CD4-positive, alpha-beta T cell treated with Interleukin-15 for 1 hour (primary cell): ENCODE measurements around the gene CIT.

Experiments
- DNase-seq: peaks from one replicate; pipeline ENCODE4 v3.0.0-alpha.2; 2020

CIT gene

GRCh38 chr12:119803381-119803791 is 73.7 kb downstream of the CIT start:
- DNase-seq = no peak

DNA sequence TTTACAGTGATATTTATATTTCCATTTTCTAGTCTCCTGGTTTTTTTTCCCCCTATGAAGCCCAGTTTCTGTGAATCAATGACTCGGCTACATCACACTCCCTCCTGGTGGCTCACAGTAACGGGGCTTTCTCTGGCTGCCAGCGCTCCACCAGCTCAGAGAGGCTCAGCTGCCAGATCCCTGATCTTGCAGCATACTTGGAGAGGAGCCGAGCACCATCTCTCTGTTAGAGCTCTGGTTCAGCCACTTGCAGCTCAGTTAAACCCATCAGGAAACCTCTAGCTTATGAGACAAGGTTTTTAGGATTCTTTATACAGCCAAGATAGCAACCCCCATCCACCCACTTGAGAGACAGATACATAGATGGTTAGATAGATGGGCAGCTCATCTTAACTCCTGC is 74.6 kb downstream of the CIT start:
- DNase-seq = no peak

DNA sequence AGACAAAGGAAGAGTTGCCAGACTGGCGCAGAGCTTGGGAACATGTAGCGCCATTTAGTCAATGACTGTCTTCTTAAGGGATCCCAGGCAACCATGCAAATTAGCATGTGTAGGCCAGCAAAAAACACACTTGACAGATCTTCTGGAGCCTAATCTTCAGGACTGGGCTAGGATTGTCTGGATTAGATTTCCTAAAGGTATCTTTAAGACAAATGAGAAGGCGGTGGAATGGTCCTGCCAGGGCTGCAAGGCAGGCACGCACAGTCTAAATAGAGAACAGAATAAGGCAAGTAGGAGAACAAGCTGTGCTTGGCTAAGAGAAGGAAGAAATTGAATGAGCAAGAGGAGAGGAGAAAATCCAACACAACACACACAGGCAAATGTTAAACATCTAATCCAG is 80.0 kb downstream of the CIT start:
- DNase-seq = no peak

DNA sequence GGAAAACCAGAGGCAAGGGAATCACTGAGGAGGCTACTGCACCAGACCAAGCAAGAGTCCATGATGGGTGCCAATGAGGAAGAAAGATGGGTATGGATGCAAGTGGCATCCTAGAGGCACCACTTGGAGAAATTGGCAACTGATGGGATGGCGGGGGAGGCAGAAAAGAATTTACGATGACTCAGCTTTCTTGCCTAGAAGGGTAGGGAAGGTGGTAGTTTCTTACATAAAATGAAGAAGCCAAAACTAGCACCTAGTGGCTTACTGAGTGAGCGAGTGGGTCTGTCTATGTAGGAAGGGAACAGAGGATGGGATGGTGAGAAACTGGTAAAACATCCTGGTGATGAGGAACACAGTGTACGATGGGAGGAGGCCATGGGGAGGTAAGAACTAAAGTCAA is 80.8 kb downstream of the CIT start:
- no peak for DNase-seq

DNA sequence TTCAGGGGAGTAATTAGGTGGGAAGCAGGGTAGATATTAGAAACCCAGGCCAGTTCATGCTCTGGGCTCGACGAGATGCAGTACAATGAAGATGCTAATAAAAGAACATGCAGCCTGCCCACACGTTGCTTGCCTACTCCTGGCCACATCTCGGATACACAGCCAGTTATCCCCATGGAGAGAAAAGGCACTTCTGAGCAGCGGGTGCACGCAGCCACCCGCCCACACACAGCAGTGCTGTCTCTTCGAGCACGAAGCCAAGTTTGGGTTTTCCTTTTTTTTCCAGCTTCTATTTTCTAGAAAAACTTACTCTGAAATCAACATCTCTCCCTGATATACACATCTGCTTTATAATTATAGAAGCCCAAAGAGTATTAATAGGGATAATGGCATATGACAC is 85.7 kb downstream of the CIT start:
- DNase-seq = no peak

GRCh38 chr12:119788786-119789185 is 88.3 kb downstream of the CIT start:
- no peak for DNase-seq

- no peak for DNase-seq
Measured at GRCh38 chr12:119786539-119786938, 90.6 kb downstream of the CIT start.

- no peak for DNase-seq
Measured at GRCh38 chr12:119784673-119785072, 92.4 kb downstream of the CIT start.

DNA sequence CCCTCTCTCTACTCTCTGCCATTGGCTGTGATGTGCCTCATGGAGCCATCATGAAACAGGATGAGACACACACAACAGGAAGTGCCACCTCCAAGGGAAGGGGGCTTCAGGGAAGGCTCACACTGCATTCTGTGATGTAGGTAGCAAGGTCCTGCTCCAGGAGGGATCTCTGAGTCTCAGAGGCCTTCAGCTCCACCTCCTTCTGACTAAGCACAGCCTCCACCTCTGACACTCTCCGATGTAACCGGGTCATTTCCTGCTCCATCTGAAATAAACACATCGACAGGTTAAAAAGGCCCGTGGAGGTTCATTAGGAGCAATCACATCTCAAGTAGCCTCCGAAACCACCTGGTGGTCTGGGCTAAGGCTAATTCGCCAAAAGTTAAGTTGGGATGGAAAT is 93.3 kb downstream of the CIT start:
- no peak for DNase-seq

- DNase-seq = no peak
Measured at GRCh38 chr12:119781804-119782203, 95.3 kb downstream of the CIT start.

- DNase-seq = no peak
Measured at GRCh38 chr12:119780786-119781434, 96.2 kb downstream of the CIT start.

DNA sequence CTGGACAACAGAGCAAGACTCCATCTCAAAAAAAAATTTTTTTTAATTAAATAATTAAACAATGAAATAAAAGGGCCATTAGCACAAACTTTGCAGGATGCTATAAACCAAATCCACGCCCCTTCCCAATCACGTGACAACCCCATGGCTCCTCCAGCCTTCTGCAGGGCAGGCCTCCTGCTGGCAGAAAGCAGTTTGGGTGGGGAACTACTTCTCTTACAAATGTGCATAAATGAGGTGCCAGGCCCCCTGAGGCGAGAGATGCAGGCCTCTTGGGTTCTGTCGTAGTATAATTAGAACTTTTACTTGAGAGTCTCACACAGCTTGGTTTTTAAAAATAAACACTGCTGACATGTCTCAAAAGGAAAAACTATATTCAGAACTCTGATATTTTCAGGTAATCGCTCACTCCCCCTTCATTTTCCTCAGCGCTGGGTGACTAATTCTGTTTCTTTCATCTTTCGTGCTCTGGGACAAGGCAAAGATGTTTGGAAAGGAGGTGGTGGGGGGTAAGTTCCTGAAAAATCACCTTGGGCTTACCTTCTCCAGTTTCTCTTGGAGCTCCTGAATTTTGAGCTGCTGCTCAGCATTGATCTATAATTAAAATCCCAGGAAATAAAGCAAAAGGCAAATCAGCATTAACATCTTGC is 101.7 kb downstream of the CIT start:
- no peak for DNase-seq

- DNase-seq = no peak
Measured at GRCh38 chr12:119772431-119772830, 104.7 kb downstream of the CIT start.

DNA sequence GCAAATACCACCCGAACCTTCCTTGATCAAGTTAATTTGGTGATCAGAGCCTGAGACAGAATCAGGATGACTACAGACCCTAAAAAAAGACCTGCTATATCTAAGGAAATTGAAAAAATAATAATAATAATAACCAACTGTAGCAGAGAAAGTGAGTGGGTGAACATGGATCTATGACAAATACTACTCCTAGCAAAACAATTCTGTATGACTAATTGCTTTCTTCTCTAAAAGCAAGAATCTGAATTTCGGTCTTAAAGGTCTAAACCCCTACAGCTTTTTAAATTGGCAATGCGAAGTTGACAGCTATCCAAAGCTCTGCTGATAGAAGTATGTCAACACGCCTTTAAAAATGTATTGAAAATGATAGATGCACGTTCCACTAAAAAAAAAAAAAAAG is 107.0 kb downstream of the CIT start:
- no peak for DNase-seq

DNA sequence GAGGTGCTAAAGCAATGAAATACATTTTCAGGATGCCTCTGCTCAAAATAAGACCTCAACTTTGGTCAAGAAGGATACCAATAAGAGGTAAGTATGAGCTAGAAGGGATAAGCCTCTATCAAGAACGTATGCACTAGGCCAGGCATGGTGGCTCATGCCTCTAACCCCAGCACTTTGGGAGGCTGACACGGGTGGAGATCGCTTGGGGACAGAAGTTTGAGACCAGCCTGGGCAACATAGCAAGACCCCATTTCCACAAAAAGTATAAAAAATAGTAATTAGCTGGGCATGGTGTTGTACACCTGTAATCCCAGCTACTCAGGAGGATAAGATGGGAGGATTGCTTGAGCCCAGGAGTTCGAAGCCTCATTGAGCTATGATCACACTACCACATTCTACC is 114.5 kb downstream of the CIT start:
- no peak for DNase-seq

- DNase-seq = no peak
Measured at GRCh38 chr12:119758722-119759121, 118.4 kb downstream of the CIT start.

- DNase-seq = no peak
Measured at GRCh38 chr12:119758234-119758633, 118.9 kb downstream of the CIT start.

GRCh38 chr12:119751961-119752360 is 125.2 kb downstream of the CIT start:
- no peak for DNase-seq

GRCh38 chr12:119749666-119750065 is 127.5 kb downstream of the CIT start:
- no peak for DNase-seq

- DNase-seq = no peak
Measured at GRCh38 chr12:119748497-119748896, 128.6 kb downstream of the CIT start.

- DNase-seq = no peak
Measured at GRCh38 chr12:119746169-119746568, 131.0 kb downstream of the CIT start.

DNA sequence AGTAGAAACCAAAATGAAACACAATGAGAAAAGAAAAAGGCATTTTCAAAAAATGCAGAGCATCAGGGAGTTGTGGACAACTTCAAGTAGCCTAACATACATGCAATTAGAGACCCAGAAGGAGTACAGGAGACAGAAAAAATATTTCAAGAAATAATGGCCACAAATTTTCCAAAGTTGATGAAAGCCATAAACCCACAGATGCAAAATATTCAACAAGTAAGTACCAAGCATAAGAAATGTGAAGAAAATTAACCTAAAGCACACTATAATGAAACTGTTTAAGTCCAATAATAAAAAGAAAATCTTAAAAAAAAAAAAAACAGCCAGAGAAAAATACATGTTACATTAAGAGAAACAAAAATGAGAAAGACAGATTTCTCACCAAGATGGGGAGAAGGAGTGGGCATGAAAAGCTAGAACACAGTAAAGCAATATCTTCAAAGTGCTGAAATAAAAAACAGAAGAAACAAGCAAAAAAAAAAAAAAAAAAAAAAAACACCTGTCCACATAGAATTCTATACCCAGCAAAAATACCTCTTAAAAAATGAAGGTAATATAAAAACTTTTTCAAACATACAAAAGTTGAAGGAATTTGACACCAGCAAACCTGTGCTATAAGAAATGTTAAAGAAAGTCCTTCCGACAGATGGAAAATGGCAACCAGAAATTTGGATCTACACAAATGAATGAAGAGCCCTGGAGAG is 132.1 kb downstream of the CIT start:
- DNase-seq = no peak

DNA sequence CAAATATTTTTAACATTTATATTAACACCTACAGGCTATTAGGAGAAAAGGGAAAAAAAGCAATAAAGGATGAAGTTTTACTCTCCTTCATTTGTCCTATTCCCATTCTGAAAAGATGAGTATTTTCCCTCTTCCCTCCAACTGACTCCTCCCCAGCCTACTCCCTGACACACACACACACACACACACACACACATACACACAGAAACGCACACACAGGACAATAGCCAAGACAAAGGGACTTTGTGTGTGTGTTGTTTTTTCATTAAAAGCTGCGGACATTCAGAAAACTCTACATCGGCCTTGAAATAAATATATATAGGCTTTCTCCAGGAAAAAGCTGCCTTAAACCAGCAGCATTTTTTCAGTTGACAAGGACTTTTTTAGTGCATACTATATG is 134.4 kb downstream of the CIT start:
- no peak for DNase-seq

DNA sequence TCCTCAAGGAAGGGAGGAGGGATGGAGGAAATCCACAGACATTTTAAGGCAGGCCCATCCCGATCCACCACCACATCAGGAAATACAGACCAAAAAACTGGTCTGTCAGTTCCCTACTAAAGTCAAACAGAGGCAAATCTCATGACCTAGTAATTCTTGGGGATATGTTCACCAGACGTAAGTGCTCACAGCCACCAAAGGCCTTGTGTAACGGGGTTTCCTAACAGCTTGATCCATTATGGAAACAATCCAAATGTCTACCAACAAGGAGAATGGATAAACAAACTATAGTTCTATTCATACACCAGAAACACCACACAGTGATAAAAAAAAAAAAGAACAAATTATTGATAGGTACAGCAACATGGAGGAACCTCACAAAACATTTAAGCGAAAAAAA is 136.3 kb downstream of the CIT start:
- DNase-seq = no peak

GRCh38 chr12:119735079-119735478 is 142.0 kb downstream of the CIT start:
- DNase-seq = no peak
